DMS53 treated with DMSO at 0.1 percent for 48 hours (cell line): ENCODE data around the gene THRB.
"Not testable (repeated sequence)": the region's sequence is repeated elsewhere in the genome, so short reads cannot be mapped to it uniquely, and the experiment has no call there.

Experiments used
- DNase-seq: peaks from one replicate; lab custom pipeline; 2025; ENCODE audit not compliant: unreplicated experiment; lab: John Stamatoyannopoulos, UW

THRB gene

GRCh38 chr3:24410860-24411259, 83.8 kb downstream of the THRB start:
- DNase-seq, result no peak

- DNase-seq, result no peak
These were observed 86.5 kb downstream of the THRB start for GRCh38 chr3:24407980-24408680.

GRCh38 chr3:24406900-24407299, 87.8 kb downstream of the THRB start:
- DNase-seq, result no peak

GRCh38 chr3:24405057-24405456, 89.6 kb downstream of the THRB start:
- DNase-seq, result no peak

DNA sequence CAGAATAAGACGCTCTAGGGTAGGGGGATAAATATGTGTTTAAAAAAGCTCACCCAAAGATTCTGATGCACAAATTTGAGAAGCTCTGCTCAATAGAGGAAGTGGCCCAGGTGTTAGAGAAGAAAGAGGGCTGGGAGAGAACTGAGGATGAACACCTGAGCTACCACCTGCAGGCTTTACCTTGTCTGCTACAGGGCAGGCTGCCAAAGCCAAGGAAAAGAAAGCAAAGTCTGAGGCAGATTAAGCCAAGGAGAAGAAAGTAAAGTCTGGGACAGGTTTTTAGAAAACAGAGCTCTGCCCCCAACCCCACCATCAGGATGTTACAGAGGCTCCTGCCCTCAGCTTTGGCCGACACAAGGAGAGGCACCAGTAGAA, 92.9 kb downstream of the THRB start:
- DNase-seq, result no peak

DNA sequence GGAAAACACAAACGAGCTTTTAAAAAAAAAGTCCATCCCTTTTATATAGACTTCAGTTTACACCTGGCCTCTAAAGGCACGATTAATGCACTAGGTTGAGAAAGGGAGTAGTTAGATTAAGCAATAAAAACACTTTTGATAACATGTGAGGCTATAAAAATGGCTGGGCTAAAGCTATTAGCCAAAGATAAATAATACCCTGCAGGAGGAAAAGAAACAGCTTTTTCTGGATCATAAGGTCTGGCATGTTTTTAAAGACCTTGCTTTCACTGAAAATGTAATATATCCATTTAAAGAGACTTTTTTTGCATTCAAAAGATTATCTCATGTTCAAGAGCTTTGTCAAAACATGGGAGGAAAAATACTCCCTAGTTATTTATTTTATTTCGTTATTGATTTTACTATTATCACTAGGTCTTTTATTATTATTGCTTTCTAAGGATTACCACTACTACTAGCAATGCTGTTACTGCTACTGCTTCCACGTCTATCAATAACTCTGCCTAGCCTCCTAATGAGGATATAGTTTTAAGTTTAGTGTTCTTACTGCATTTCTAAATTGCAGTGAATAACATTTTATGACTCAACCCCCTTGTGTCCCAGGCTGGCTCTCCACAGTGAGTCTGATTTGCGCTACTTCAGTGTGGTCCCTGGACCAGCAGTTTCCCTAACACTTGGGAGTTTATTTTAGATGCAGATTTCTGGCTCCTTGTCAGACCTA, 93.4 kb downstream of the THRB start:
- no peak for DNase-seq

DNA sequence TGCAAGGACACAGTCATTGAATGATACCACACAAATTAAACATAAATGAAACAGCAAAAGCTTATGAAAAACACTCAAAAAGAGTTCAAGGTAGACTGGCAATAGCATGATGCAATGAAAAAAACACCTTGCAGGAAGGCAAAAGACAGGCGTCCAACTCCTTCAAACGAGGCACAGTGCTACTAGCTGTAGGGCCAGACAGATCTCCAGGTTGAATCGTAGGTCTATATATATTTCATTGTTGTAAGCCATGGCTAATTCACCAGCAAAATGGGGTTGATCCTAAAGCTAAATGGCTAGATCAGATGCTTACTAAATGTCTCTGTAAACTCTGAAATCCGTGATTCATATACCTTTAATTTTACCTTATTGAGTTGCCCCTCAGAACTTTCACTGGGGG, 94.2 kb downstream of the THRB start:
- DNase-seq, result no peak

- no peak for DNase-seq
These were observed 94.6 kb downstream of the THRB start for GRCh38 chr3:24400015-24400414.

DNA sequence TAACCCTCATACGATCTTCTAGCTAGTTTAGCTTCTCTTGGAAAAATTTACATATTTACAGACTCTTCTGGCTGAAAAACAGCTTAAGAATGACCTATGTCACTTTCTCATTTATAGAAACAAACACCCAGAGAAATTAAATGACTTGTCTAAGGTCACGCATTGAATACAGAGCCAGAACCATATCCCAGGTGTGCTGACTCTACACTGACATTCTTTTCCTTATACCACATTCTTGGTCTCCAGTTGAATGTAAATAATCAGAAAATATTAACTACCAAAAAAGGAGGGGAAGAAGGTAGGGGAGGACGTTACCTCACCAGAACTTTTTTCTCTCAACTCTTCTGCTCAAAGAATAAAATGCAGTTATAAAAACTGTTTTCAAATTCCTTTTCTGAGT, 95.0 kb downstream of the THRB start:
- DNase-seq, result no peak

GRCh38 chr3:24398712-24399111, 95.9 kb downstream of the THRB start:
- not testable (repeated sequence) for DNase-seq

GRCh38 chr3:24396338-24396737, 98.3 kb downstream of the THRB start:
- DNase-seq, result no peak

GRCh38 chr3:24394754-24395153, 99.9 kb downstream of the THRB start:
- DNase-seq, result no peak

GRCh38 chr3:24393316-24393715, 101.3 kb downstream of the THRB start:
- DNase-seq, result no peak

DNA sequence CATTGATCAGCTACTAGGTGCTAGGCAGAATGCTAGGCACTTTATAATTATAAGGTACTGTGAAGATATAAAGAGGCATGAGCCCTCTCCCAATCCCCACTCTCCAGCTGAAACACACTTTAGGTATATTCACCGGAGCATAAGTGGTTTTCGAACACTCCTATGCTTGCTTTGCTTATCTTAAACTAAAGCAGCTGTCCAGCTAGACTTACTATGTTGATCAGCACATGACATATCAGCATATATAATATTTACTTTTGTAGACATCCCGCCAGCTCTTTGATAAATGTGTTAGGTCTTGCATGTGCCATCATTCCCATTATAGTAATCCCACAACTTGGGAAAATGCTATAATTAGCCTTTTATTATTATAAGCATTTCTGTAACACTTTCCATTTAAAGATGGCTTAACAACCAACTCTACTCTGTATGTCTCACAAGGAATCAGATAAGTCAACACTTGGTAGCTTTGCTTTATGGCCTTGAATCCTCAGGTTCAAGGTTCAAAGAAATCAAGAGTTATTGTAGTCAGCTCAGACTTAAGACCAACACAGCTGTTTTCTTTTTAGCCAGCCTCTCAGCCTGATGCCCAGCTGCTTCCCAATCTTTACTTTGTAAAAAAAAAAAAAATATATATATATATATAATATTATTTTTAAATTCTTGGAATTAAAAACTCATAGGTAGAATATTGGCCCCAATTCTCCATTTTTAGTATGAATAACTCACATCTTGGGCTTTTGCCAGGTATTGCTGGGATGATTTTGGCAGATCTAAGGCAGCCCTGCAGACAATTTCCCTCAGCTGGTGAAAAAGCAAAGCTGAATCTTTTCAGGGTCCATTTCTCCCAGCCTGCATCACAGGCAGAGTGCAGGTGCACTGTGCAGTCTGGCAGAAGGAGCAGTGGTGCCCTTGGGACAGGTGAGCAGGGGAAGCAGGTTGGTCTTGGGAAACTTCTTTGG, 104.2 kb downstream of the THRB start:
- no peak for DNase-seq

DNA sequence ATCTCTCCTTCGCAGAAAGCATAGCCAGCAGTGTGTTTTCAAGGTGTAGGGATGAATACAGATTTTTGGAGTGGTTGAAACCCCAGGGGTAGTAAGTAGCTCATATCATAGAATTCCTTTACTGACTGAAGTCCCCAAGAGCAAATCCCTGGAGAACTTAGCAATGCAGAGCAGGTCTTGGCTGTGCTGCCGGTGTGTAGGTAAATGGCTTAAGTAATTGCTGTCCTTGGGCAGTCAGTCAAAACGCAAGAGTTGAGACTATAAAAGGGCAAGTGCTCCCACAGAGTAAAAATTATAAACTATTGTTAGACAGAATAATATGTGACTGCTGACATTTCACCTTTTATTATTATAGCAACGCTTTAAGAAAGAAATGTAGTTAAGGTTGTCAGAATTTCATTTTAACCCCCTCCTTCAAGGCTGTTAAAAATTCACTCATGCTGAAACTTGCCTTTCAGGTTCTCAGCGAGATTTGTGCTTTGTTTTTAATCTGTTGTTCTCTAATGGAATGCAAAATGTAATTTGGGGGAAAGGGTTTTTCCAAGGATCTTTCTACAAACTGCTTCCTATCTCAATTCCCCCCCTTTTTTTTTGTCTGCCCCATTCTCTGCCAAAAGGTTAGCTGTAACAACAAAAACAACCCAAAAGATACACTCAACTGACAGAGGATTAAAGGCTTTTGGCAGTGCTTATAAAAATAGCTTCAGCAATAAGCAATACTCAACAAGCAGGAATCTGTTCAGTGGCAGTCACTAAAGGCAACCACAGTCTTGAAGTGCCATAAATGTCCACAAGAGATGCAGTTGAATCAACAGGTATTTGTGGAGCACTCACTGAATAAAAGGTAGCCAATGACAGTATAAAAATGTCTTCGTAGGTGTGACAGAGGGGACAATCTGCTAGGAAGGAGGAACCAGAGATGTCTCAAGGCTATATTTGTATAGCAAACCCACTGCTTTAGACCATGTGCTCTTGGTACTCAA, 105.3 kb downstream of the THRB start:
- DNase-seq, result no peak

DNA sequence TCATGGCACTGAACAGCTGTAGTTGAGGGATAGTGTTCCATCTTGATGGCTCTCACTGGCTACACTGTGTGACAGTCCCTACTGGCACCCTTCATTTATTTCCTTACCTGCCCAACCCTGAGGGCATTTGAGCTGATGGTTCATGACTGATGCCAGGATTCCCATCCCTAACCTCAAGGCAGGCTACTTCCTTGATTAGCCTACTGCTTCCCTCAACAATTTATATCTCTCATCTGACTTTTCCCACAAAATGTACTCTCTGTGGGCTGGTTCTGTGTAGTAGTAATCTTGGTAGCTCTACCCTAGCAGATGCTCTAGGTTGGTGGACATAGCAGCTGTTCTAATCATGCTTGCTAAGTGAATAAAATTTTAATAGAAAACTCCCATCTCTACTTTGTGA, 106.0 kb downstream of the THRB start:
- DNase-seq, result no peak

DNA sequence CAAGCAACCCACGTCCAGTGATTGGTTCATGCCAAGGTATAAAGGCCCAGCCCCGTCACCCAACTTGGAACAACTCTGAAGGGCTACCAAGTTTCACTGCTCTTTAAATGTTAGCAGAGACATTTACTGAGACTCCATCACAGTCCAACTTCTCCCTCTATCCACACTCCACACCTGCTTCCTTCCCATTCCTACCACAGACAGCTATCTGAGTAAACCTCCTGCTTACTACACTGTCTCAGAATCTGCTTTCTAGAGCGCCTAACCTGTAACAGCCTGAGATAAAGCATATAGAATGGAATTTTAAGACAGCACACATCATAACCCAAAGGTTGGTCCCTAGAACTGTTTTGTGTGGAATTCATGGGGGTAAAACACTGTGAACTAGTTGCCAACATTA, 106.5 kb downstream of the THRB start:
- no peak for DNase-seq

DNA sequence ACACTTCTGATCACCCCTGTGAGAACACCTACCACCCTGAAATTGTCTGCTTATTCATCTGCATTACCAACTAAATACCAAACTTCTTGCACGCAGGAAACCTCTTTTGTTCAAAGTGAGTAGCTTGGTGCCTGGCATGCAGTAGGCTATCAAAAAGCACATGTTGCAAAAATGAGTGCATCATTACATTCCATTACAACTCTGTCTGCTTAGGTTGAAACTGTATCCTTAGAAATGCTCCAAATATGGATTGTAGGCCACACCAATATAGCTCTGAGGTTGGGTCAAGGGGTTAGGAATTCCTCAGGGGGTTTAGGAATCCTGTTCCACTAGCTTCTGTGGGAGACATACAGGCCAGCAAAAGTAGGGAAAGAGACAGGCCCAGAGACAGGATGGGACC, 107.2 kb downstream of the THRB start:
- no peak for DNase-seq

- DNase-seq, result no peak
These were observed 107.7 kb downstream of the THRB start for GRCh38 chr3:24387000-24387399.

- no peak for DNase-seq
These were observed 108.2 kb downstream of the THRB start for GRCh38 chr3:24386458-24386857.
